NCI-H1048 (cell line): ENCODE measurements around the gene NUTM2A.
"Not testable (repeated sequence)": the region's sequence is repeated elsewhere in the genome, so short reads cannot be mapped to it uniquely, and the experiment has no call there.

Source experiments
- DNase-seq: peaks from one replicate; lab custom pipeline; 2025; lab: John Stamatoyannopoulos, UW

NUTM2A gene

GRCh38 chr10:87248818-87249353 is 23.6 kb downstream of the NUTM2A start:
- DNase-seq: not testable (repeated sequence)

- not testable (repeated sequence) for DNase-seq
Observed at GRCh38 chr10:87280749-87281392, 55.6 kb downstream of the NUTM2A start.
